Osteoblast (primary cell): Measurements from ENCODE around the gene ETV6. TPM values are rescaled to one million over a fixed set of nuclear protein-coding genes. Genes with fewer than 3 reads are reported as not detected.
A peak's percentile ranks its signal among the peaks of the same experiment; 100 is the strongest.
"Not testable (repeated sequence)": the region's sequence is repeated elsewhere in the genome, so short reads cannot be mapped to it uniquely, and the experiment has no call there.

ENCODE experiments used
- DNase-seq: peaks from one replicate; pipeline ENCODE4 v3.0.0; 2011; ENCODE audit warnings: low spot score, mixed read lengths; ENCODE audit not compliant: insufficient read length; ENCODE audit errors: missing footprints
- H2AFZ ChIP-seq: 2 replicates; pipeline ENCODE4 v1.6.0; 2011; ENCODE audit warnings: mild to moderate bottlenecking, low read length
- H3K27ac ChIP-seq: 2 replicates; pipeline ENCODE4 v1.5.1; 2011; ENCODE audit warnings: mild to moderate bottlenecking, low read depth, low read length, moderate library complexity
- H3K27me3 ChIP-seq: 2 replicates; pipeline ENCODE4 v1.6.0; 2012; ENCODE audit warnings: mild to moderate bottlenecking, control low read depth, inconsistent platforms, low read length, moderate library complexity; ENCODE audit not compliant: insufficient read depth
- H3K36me3 ChIP-seq: 2 replicates; pipeline ENCODE4 v1.5.1; 2011; ENCODE audit warnings: mild to moderate bottlenecking, low read length, control low read depth, moderate library complexity; ENCODE audit not compliant: insufficient read depth
- H3K4me1 ChIP-seq: 2 replicates; pipeline ENCODE4 v1.5.1; 2011; ENCODE audit warnings: mild to moderate bottlenecking, low read length, control low read depth, moderate library complexity; ENCODE audit not compliant: insufficient read depth
- H3K4me2 ChIP-seq: 2 replicates; pipeline ENCODE4 v1.6.0; 2011; ENCODE audit warnings: mild to moderate bottlenecking, low read length; ENCODE audit not compliant: insufficient read depth
- H3K4me3 ChIP-seq: fragments of 200-600 bp; sonication (generic); 3 replicates; pipeline ENCODE4 v1.5.1; 2012; ENCODE audit warnings: mild to moderate bottlenecking, low read length, inconsistent platforms; ENCODE audit not compliant: insufficient read depth
- H3K79me2 ChIP-seq: 2 replicates; pipeline ENCODE4 v1.6.0; 2012; ENCODE audit warnings: mild to moderate bottlenecking, low read length, control low read depth, inconsistent platforms; ENCODE audit not compliant: insufficient read depth
- H3K9me3 ChIP-seq: 2 replicates; pipeline ENCODE4 v1.5.1; 2011; ENCODE audit warnings: low read depth, low read length, control low read depth
- H4K20me1 ChIP-seq: 2 replicates; pipeline ENCODE4 v1.6.0; 2012; ENCODE audit warnings: mild to moderate bottlenecking, low read length, control low read depth; ENCODE audit not compliant: insufficient read depth
- total RNA-seq: library from RNA; depleted of rRNA; stranded (reverse); fragments of >200 nt; gene quantifications from 2 replicates; pipeline ENCODE4 v1.2.3, GENCODE V29; 2012
- TF ChIP-seq, protein P1 (sequence below): IDR thresholded peaks from 2 replicates; pipeline ENCODE4 v1.5.1; 2011; ENCODE audit warnings: mild to moderate bottlenecking, low read depth, low read length, moderate library complexity; ENCODE audit errors: extremely low read depth

The ETV6 gene
- total RNA-seq, 1 donor: 16.3 TPM

DNA sequence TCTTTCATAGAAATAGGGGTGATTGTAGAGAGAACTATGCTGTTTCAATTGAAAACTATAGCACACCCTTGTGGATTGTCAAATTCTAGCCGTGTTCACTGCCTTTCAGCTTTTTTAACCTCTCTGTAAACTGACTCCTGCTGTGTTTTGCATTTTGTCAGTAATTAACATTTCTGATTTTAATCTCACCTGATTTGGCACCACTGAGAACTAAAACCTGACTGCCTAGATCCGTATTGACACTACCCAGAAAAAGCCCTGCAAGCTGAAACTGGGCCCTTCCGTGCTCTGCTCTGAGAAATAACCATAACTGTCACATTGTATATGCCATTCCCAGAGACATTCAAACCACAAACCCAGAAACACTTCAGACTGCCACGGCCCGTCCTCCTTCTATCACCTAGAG is 26.6 kb upstream of the ETV6 start:
- Histone ChIP-seq H3K4me3 (no peak overlapping the region), H3K27me3 (no peaks in the 10 kb centered on the region), H4K20me1 (no peaks in the 10 kb centered on the region), H3K9me3 (no peaks in the 10 kb centered on the region), H3K4me2 (no peak overlapping the region), H3K36me3 (no peaks in the 10 kb centered on the region), H3K27ac (no peak overlapping the region), H2AFZ (no peak overlapping the region), H3K79me2 (no peaks in the 10 kb centered on the region), H3K4me1 (peaks cover 6% of the 10 kb centered on the region)
- DNase-seq: no peak
- TF ChIP-seq, protein P1, sequence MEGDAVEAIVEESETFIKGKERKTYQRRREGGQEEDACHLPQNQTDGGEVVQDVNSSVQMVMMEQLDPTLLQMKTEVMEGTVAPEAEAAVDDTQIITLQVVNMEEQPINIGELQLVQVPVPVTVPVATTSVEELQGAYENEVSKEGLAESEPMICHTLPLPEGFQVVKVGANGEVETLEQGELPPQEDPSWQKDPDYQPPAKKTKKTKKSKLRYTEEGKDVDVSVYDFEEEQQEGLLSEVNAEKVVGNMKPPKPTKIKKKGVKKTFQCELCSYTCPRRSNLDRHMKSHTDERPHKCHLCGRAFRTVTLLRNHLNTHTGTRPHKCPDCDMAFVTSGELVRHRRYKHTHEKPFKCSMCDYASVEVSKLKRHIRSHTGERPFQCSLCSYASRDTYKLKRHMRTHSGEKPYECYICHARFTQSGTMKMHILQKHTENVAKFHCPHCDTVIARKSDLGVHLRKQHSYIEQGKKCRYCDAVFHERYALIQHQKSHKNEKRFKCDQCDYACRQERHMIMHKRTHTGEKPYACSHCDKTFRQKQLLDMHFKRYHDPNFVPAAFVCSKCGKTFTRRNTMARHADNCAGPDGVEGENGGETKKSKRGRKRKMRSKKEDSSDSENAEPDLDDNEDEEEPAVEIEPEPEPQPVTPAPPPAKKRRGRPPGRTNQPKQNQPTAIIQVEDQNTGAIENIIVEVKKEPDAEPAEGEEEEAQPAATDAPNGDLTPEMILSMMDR: peak; percentile 29

DNA sequence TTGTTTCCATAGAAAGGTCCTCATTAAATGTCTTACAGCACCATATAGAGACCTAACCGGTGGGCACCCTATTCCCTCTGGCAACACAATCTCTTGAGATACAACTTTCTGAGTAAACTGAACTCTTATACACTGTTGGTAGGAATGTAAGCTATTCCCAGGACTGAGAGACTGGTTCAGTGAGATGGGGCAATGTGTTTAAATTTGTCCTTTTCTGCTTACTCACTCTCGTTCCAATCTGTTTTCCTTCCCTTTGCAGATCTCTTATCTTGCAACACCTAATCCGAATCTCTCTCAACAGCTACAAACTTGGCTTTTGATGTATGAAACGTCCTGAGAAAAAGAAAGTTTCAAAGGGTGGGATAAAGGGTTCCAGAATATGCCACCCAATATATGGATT is 26.1 kb upstream of the ETV6 start:
- no peak overlapping the region for H3K27ac ChIP-seq

DNA sequence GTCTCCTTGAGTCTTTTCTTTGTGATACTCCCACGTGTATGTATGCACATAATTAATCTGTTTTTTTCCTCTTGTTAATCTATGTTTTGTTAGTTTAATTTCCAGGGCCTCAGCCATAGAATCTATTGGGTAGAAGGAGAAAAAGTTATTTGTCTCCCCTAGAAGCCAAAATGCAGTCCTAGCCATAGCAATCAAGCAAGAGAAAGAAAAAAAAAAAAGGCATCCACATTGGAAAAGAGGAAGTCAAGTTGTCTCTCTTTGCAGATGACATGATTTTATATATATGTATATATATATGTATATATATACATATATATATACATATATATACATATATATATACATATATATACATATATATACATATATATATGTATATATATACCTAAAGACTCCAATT is 25.4 kb upstream of the ETV6 start:
- Histone ChIP-seq H2AFZ (no peak overlapping the region), H3K4me2 (no peak overlapping the region), H3K36me3 (no peaks in the 10 kb centered on the region), H3K27me3 (no peaks in the 10 kb centered on the region), H3K79me2 (no peaks in the 10 kb centered on the region), H3K4me1 (peaks cover 6% of the 10 kb centered on the region), H4K20me1 (no peaks in the 10 kb centered on the region), H3K9me3 (no peaks in the 10 kb centered on the region), H3K27ac (no peak overlapping the region), H3K4me3 (no peak overlapping the region)
- TF ChIP-seq, protein P1: no peak
- DNase-seq: no peak

More for the DNA sequence above, 26.1 kb upstream of the ETV6 start:
- Histone ChIP-seq H2AFZ (peak overlapping the region; percentile 35), H3K27me3 (no peaks in the 10 kb centered on the region), H3K9me3 (no peaks in the 10 kb centered on the region), H3K36me3 (no peaks in the 10 kb centered on the region), H3K4me1 (peaks cover 6% of the 10 kb centered on the region), H3K79me2 (no peaks in the 10 kb centered on the region), H3K4me3 (no peak overlapping the region), H4K20me1 (no peaks in the 10 kb centered on the region), H3K4me2 (no peak overlapping the region)
- TF ChIP-seq, protein P1: no peak
- DNase-seq: no peak

DNA sequence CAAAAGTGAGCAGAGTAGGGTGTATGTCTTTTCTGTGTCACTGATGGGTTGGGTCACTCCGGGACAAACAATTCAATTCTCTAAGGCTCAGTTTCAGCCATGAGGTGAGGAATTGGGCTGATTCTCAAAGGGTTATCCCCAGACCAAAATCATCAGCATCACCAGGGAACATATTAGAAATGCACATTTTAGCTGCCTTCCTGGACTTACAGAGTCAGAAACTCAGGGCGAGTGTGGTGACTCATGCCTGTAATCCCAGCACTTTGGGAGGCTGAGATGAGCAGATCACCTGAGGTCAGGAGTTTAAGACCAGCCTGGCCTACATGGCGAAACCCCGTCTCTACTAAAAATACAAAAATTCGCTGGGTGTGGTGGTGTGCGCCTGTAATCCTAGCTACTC is 21.8 kb upstream of the ETV6 start:
- H3K27me3 ChIP-seq, H3K79me2 ChIP-seq: not testable (repeated sequence)

More for the DNA sequence above, 21.8 kb upstream of the ETV6 start:
- not testable (repeated sequence) for H3K36me3 ChIP-seq, H3K4me2 ChIP-seq, H2AFZ ChIP-seq, DNase-seq, H4K20me1 ChIP-seq, H3K4me3 ChIP-seq, H3K9me3 ChIP-seq, H3K4me1 ChIP-seq, H3K27ac ChIP-seq
